Measurements from ENCODE around the gene CD164L2. TPM values are rescaled to one million over a fixed set of nuclear protein-coding genes. Genes with fewer than 3 reads are reported as not detected.

The CD164L2 gene
- total RNA-seq, 1 experiment from 2014 or later, result 0.63 TPM

DNA sequence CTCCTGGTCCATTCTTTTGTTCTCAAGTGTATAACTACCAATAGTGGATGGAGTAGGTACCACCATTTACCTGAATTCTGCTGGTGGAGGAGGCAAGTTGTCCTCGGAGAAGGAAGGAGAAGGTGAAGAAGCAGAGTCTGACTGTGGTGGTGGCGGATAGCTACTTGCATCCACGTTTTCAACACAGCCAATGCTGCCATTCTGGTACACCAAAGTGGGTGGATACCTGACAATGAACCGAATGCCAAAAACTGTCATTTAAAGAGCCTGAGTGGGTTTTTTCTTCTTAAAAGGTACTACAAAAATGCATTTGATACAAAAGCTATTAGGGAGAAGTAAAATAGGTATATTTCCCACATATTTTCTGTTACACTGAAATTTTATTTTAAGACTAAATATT is 29.4 kb upstream of the CD164L2 start:
- Histone ChIP-seq H3K4me3 (no peak overlapping the region), H3K79me2 (ENCODE audit: low read depth) (no peaks in the 10 kb centered on the region), H4K20me1 (ENCODE audit: insufficient read depth) (no peaks in the 10 kb centered on the region; the same call in 1 of the 2 replicates), H3K27ac (no peak overlapping the region), H3K9me3 (ENCODE audit: insufficient read depth, low read depth) (no peaks in the 10 kb centered on the region), H3K36me3 (ENCODE audit: low read depth) (peaks cover 7% of the 10 kb centered on the region), H3F3A (ENCODE audit: insufficient read depth, low read depth) (peaks cover 4% of the 10 kb centered on the region; the same call in 1 of the 2 replicates), H3K27me3 (ENCODE audit: insufficient read depth, low read depth) (no peaks in the 10 kb centered on the region), H3K4me1 (replicated peaks; ENCODE audit: insufficient read depth) (no peaks in the 10 kb centered on the region), H3K9me2 (ENCODE audit: insufficient read depth) (no peaks in the 10 kb centered on the region), H3K4me2 (no peak overlapping the region), H2AFZ (no peak overlapping the region)
- DNase-seq, result no peak
- ChIA-PET POLR2A (ENCODE audit: unreplicated experiment) (no interaction called here), CTCF (interaction anchor here (0.7 kb wide), 1 partner anchor 17 kb away, joined by 3 read pairs; no protein-coding TSS in a partner anchor)
- no TSS peak for BruUV-seq (replicated peaks)
- intact Hi-C loops (cut with micrococcal nuclease; ENCODE audit: unreplicated experiment), result no loop called here
- TF ChIP-seq, protein P1, sequence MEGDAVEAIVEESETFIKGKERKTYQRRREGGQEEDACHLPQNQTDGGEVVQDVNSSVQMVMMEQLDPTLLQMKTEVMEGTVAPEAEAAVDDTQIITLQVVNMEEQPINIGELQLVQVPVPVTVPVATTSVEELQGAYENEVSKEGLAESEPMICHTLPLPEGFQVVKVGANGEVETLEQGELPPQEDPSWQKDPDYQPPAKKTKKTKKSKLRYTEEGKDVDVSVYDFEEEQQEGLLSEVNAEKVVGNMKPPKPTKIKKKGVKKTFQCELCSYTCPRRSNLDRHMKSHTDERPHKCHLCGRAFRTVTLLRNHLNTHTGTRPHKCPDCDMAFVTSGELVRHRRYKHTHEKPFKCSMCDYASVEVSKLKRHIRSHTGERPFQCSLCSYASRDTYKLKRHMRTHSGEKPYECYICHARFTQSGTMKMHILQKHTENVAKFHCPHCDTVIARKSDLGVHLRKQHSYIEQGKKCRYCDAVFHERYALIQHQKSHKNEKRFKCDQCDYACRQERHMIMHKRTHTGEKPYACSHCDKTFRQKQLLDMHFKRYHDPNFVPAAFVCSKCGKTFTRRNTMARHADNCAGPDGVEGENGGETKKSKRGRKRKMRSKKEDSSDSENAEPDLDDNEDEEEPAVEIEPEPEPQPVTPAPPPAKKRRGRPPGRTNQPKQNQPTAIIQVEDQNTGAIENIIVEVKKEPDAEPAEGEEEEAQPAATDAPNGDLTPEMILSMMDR (conservative IDR thresholded peaks at IDR 0.05), result no peak
- TF ChIP-seq EZH2 (IDR thresholded peaks at IDR 0.05; ENCODE audit: low read depth), result no peak

DNA sequence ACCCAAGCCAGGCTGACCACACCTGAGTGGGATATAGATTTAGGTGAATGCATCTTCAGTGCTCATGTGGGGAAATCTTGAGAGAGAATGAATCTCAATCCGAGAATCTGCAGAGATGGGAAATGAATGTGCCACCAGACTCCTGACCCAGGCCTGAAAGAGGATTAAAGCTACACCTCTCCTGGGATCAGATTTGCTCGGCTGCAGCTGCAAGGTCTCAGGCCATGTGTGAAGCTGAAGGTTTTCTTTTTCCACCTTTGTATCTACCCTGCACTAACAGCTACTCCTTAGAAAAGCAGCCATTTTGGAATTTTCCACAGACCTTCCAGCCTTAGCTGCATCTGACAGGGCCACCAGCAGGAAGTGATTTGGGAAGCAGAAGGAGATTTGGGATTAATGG is 27.6 kb upstream of the CD164L2 start:
- Histone ChIP-seq H3K27me3 (ENCODE audit: insufficient read depth, low read depth) (no peaks in the 10 kb centered on the region), H3K9me2 (ENCODE audit: insufficient read depth) (no peaks in the 10 kb centered on the region), H3K4me3 (no peak overlapping the region), H3F3A (ENCODE audit: insufficient read depth, low read depth) (no peaks in the 10 kb centered on the region), H3K4me1 (replicated peaks; ENCODE audit: insufficient read depth) (no peaks in the 10 kb centered on the region), H3K9me3 (ENCODE audit: insufficient read depth, low read depth) (no peaks in the 10 kb centered on the region), H3K36me3 (ENCODE audit: low read depth) (peaks cover 7% of the 10 kb centered on the region), H3K79me2 (ENCODE audit: low read depth) (no peaks in the 10 kb centered on the region), H4K20me1 (ENCODE audit: insufficient read depth) (no peaks in the 10 kb centered on the region), H2AFZ (no peak overlapping the region), H3K27ac (no peak overlapping the region), H3K4me2 (no peak overlapping the region)
- no TSS peak for BruUV-seq (replicated peaks)
- ChIA-PET CTCF (no interaction called here), POLR2A (ENCODE audit: unreplicated experiment) (no interaction called here)
- intact Hi-C loops (cut with micrococcal nuclease; ENCODE audit: unreplicated experiment), result no loop called here
- no peak for DNase-seq
- no peak for TF ChIP-seq EZH2 (IDR thresholded peaks at IDR 0.05; ENCODE audit: low read depth)
- TF ChIP-seq, protein P1 (conservative IDR thresholded peaks at IDR 0.05), result no peak

DNA sequence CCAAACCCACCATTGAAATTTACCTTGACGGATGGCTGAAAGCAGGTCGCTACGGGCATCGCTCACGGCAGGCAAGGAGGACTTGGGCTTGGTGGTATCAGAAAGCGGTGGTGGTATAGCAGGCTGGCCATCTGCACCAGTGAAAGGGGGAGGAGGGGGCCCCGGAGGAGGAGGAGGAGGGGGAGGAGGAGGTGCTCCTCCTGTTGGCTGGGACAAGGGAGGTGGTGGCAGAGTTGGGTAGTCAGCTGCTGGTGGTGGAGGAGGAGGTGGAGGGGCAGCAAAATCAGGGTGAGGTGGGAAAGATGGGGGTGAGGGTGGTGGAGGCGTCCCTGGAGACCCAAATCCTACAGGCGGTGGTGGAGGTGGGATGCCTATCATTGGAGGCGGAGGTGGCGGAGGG is 26.5 kb upstream of the CD164L2 start:
- Histone ChIP-seq H3K9me3 (ENCODE audit: insufficient read depth, low read depth) (no peaks in the 10 kb centered on the region), H3K27ac (no peak overlapping the region), H4K20me1 (ENCODE audit: insufficient read depth) (no peaks in the 10 kb centered on the region), H3K4me1 (replicated peaks; ENCODE audit: insufficient read depth) (no peaks in the 10 kb centered on the region), H3K4me3 (no peak overlapping the region), H2AFZ (no peak overlapping the region), H3F3A (ENCODE audit: insufficient read depth, low read depth) (no peaks in the 10 kb centered on the region), H3K79me2 (ENCODE audit: low read depth) (no peaks in the 10 kb centered on the region), H3K36me3 (ENCODE audit: low read depth) (peaks cover 7% of the 10 kb centered on the region), H3K4me2 (no peak overlapping the region), H3K9me2 (ENCODE audit: insufficient read depth) (no peaks in the 10 kb centered on the region), H3K27me3 (ENCODE audit: insufficient read depth, low read depth) (no peaks in the 10 kb centered on the region)
- DNase-seq, result no peak
- BruUV-seq (replicated peaks), result no TSS peak
- no peak for TF ChIP-seq EZH2 (IDR thresholded peaks at IDR 0.05; ENCODE audit: low read depth)
- TF ChIP-seq, protein P1 (conservative IDR thresholded peaks at IDR 0.05), result no peak
- intact Hi-C loops (cut with micrococcal nuclease; ENCODE audit: unreplicated experiment), result no loop called here
- ChIA-PET CTCF (no interaction called here), POLR2A (ENCODE audit: unreplicated experiment) (no interaction called here)
